Fibroblast of the conjunctiva (primary cell): ENCODE results near the gene RIPPLY1.
"Not testable (repeated sequence)": the region's sequence is repeated elsewhere in the genome, so short reads cannot be mapped to it uniquely, and the experiment has no call there.

Experiments
- DNase-seq: peaks from one replicate; pipeline ENCODE4 v3.0.0-alpha.2; 2010; ENCODE audit warnings: low read depth

The RIPPLY1 gene

GRCh38 chrX:106906361-106906760 is 3.2 kb upstream of the RIPPLY1 start:
- DNase-seq: no peak

GRCh38 chrX:106905064-106905708 is 2.0 kb upstream of the RIPPLY1 start:
- no peak for DNase-seq

GRCh38 chrX:106903856-106904528 is 851 bp upstream of the RIPPLY1 start:
- DNase-seq: no peak

- DNase-seq: no peak
Measured at GRCh38 chrX:106902684-106903083, 457 bp downstream of the RIPPLY1 start.

GRCh38 chrX:106901781-106902219 is 1.3 kb downstream of the RIPPLY1 start:
- no peak for DNase-seq

- DNase-seq: no peak
Measured at GRCh38 chrX:106901341-106901740, 1.8 kb downstream of the RIPPLY1 start.

GRCh38 chrX:106899841-106900240 is 3.3 kb downstream of the RIPPLY1 start:
- DNase-seq: no peak

- no peak for DNase-seq
Measured at GRCh38 chrX:106899276-106899675, 3.9 kb downstream of the RIPPLY1 start.

GRCh38 chrX:106898462-106898861 is 4.7 kb downstream of the RIPPLY1 start:
- peak; percentile 27 for DNase-seq

- DNase-seq: no peak
Measured at GRCh38 chrX:106897259-106897658, 5.9 kb downstream of the RIPPLY1 start.

GRCh38 chrX:106894978-106895452 is 8.1 kb downstream of the RIPPLY1 start:
- peak; percentile 51 for DNase-seq

GRCh38 chrX:106894392-106894909 is 8.7 kb downstream of the RIPPLY1 start:
- DNase-seq: peak; percentile 65

GRCh38 chrX:106891762-106892460 is 11.2 kb downstream of the RIPPLY1 start:
- DNase-seq: no peak

- no peak for DNase-seq
Measured at GRCh38 chrX:106889468-106889867, 13.7 kb downstream of the RIPPLY1 start.

- no peak for DNase-seq
Measured at GRCh38 chrX:106875151-106875550, 28.0 kb downstream of the RIPPLY1 start.

- no peak for DNase-seq
Measured at GRCh38 chrX:106874075-106874474, 29.1 kb downstream of the RIPPLY1 start.

- DNase-seq: not testable (repeated sequence)
Measured at GRCh38 chrX:106872796-106873195, 30.3 kb downstream of the RIPPLY1 start.

GRCh38 chrX:106863697-106864096 is 39.4 kb downstream of the RIPPLY1 start:
- no peak for DNase-seq

GRCh38 chrX:106862972-106863688 is 40.0 kb downstream of the RIPPLY1 start:
- DNase-seq: no peak
